NCI-H2081 (cell line): ENCODE results near the gene ATF7IP2.
"Not testable (repeated sequence)": the region's sequence is repeated elsewhere in the genome, so short reads cannot be mapped to it uniquely, and the experiment has no call there.

ENCODE experiments used
- DNase-seq, 2 experiments: peaks; one replicate each; lab custom pipeline; 2025; lab: John Stamatoyannopoulos, UW

Gene ATF7IP2

GRCh38 chr16:10385725-10386516 is at the start of gene ATF7IP2:
Gene ATF7IP2 (plus strand): TSS chr16:10386061. CDS start chr16:10430621, 44,560 bp downstream.
- DNase-seq, result no peak

GRCh38 chr16:10338426-10338825 is 47.4 kb upstream of the ATF7IP2 start:
- no peak for DNase-seq

- no peak for DNase-seq
These were observed 45.8 kb upstream of the ATF7IP2 start for GRCh38 chr16:10339777-10340732.

GRCh38 chr16:10343124-10343760 is 42.6 kb upstream of the ATF7IP2 start:
- no peak for DNase-seq

- not testable (repeated sequence) for DNase-seq
These were observed 41.2 kb upstream of the ATF7IP2 start for GRCh38 chr16:10344699-10345098.

- no peak for DNase-seq
These were observed 40.2 kb upstream of the ATF7IP2 start for GRCh38 chr16:10345629-10346028.

- no peak for DNase-seq
These were observed 36.0 kb upstream of the ATF7IP2 start for GRCh38 chr16:10349851-10350250.

GRCh38 chr16:10352262-10352661 is 33.6 kb upstream of the ATF7IP2 start:
- no peak for DNase-seq

- DNase-seq, result no peak
These were observed 30.3 kb upstream of the ATF7IP2 start for GRCh38 chr16:10355589-10355988.

- DNase-seq, result no peak
These were observed 28.7 kb upstream of the ATF7IP2 start for GRCh38 chr16:10356870-10357842.

GRCh38 chr16:10361747-10362076 is 24.1 kb upstream of the ATF7IP2 start:
- DNase-seq, result not testable (repeated sequence)

GRCh38 chr16:10362077-10362863 is 23.6 kb upstream of the ATF7IP2 start:
- DNase-seq, result no peak

- DNase-seq, result not testable (repeated sequence)
These were observed 23.0 kb upstream of the ATF7IP2 start for GRCh38 chr16:10362864-10363197.

- not testable (repeated sequence) for DNase-seq
These were observed 19.2 kb upstream of the ATF7IP2 start for GRCh38 chr16:10366619-10367018.

- no peak for DNase-seq
These were observed 18.2 kb upstream of the ATF7IP2 start for GRCh38 chr16:10367616-10368188.

- DNase-seq, result no peak
These were observed 16.8 kb upstream of the ATF7IP2 start for GRCh38 chr16:10368969-10369551.

- no peak for DNase-seq
These were observed 15.7 kb upstream of the ATF7IP2 start for GRCh38 chr16:10370096-10370726.

- DNase-seq, result no peak
These were observed 14.3 kb upstream of the ATF7IP2 start for GRCh38 chr16:10371592-10371991.

GRCh38 chr16:10373556-10373955 is 12.3 kb upstream of the ATF7IP2 start:
- no peak for DNase-seq
